ENCODE results near the gene TPX2.

TPX2 gene

DNA sequence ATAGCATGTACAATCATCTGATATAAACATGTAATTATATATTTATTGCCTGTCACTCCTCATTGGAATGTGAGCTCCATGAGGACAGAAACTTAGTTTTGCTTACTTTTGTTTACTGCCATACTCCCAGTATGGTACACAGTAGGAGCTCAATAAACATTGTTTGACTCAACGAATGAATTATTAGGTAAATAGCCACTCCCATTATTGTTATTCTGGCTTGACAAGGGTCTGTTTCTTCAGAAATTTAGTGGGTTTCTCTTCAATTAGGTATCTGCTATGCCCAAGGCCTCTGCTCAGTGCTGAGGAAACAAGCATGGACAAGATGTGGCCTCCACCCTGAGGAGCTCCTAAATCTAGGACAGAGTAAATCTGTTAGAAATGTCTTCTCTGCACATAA, 22.7 kb upstream of the TPX2 start:
- no peaks in the 10 kb centered on the region for H3K9me3 ChIP-seq (ENCODE audit: control insufficient read depth, low read length)
- H3K27ac ChIP-seq (ENCODE audit: low read depth, low read length, severe bottlenecking) = no peak overlapping the region
- no CpG with 5 or more reads among the region's 1 CpG for WGBS, 2 experiments (ENCODE audit: insufficient coverage in 2 of 2)
- H3K36me3 ChIP-seq (ENCODE audit: control insufficient read depth, insufficient read depth, low read length) = peaks cover 67% of the 10 kb centered on the region
- H3K4me3 ChIP-seq (ENCODE audit: extremely low read depth, insufficient read depth, low read length, poor library complexity, severe bottlenecking) = no peak overlapping the region
- peaks cover 81% of the 10 kb centered on the region for H3K4me1 ChIP-seq (ENCODE audit: control insufficient read depth, insufficient read depth, low read length, poor library complexity, severe bottlenecking)

DNA sequence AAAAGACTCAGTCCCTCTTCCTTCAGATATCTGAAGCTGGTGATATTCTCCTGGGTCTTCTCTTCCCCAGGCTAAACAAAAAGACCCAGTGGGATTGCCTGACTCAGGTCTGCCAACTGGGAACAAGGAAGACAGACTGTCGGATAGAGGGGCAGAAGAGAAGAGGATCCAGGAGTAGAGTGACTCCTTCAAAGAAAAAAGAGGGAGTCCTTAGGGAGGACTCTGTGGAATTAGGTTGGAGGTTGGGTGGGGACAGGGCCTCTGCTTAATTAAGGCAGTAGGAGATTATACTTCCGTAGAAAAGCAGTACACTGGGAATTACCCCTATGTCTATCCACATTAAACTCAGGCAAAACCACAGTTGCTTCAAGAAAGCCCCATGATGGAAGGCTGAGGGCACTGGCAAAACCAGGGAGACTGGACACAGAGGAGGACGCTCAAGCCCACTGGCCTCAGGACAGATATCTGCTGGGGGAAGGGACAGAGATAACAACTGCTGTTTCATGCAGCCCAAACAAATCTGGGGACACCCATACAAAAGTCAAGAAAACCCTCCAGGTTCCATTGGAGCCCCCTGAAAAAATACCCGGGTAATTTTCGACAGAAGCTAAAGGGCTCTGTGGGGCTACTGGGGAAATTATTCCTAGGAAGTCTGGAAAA, 22.1 kb upstream of the TPX2 start:
- peaks cover 80% of the 10 kb centered on the region for H3K4me1 ChIP-seq (ENCODE audit: control insufficient read depth, insufficient read depth, low read length, poor library complexity, severe bottlenecking)

DNA sequence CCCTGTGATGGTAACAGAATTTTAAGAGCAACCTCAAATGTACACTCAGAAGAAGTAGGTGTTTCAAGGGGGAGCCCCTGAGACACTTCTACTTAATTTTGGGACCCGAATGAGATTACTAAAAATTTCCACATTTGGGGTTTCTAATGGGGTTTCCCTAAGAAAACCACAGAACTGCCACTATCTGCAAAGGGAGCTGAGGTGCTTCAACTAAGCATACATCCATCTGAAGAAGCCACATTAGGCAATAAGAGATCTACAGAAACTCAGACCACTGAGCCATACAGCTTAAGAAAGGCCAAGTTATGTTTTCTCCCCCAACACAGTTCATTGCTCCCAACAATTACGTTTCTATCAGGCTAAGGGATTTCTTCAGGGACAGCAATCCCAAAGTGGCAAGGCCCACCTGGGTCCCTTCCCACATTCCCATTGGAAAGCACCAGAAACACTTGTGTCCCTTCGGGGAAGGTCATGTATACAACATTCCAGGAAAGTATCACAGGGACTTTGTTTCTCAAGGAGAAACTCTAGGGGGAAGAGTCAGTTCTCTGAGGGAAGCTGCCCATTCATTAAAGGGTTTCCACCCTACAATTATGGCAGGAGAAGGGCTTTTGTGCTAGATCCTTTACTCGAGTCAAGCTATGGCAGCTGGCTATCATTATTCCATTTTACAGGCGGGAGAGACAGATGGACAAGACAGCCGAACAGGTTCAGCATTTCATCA, 21.4 kb upstream of the TPX2 start:
- 93 to 100% methylated on average over 5 of the region's 6 CpGs for WGBS, 2 experiments (ENCODE audit: insufficient coverage in 2 of 2)
- H3K4me3 ChIP-seq (ENCODE audit: extremely low read depth, insufficient read depth, low read length, poor library complexity, severe bottlenecking) = no peak overlapping the region
- no peak overlapping the region for H3K27ac ChIP-seq (ENCODE audit: low read depth, low read length, severe bottlenecking)
- H3K9me3 ChIP-seq (ENCODE audit: control insufficient read depth, low read length) = no peaks in the 10 kb centered on the region
- peaks cover 73% of the 10 kb centered on the region for H3K4me1 ChIP-seq (ENCODE audit: control insufficient read depth, insufficient read depth, low read length, poor library complexity, severe bottlenecking)
- peaks cover 60% of the 10 kb centered on the region for H3K36me3 ChIP-seq (ENCODE audit: control insufficient read depth, insufficient read depth, low read length)

More for the DNA sequence above, 22.1 kb upstream of the TPX2 start:
- Histone ChIP-seq H3K9me3 (ENCODE audit: control insufficient read depth, low read length) (no peaks in the 10 kb centered on the region), H3K27ac (ENCODE audit: low read depth, low read length, severe bottlenecking) (peak overlapping the region; percentile 13), H3K4me3 (ENCODE audit: extremely low read depth, insufficient read depth, low read length, poor library complexity, severe bottlenecking) (no peak overlapping the region), H3K36me3 (ENCODE audit: control insufficient read depth, insufficient read depth, low read length) (peaks cover 61% of the 10 kb centered on the region)
- WGBS, 2 experiments (ENCODE audit: insufficient coverage in 2 of 2) = 85 to 92% methylated on average over 1 to 4 of the region's 5 CpGs

DNA sequence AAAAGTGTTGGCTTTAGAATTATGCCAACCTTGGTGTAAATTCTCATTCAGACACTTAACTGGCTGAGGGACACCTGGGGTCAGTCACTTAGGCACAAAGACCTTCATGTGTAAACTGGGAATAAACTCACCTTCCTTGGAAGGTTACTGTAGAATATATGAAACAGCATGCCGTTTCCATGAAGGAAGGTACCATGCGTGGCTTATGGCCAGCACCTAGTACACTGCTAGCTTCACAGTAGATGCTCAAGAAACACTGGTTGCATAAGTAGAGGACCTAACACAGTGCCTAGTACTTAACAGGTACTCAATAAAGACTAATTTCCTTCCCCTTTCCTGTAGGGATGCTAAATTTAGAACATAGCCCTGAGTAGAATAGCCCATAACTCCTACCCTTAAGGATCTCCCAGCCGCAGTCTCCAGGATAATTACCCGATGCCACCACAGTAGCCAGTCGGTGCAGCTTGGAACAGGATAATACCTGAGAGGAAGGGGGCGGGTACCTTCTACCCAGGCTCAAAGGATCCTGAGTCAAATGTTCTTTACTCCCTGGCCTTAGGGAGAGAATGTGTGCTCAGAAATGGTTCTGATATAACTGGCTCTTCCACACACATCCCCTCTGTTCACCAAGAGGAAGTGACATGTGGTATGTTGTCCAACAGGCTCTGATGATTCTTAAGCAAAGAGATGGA, 20.0 kb upstream of the TPX2 start:
- Histone ChIP-seq H3K36me3 (ENCODE audit: control insufficient read depth, insufficient read depth, low read length) (peaks cover 55% of the 10 kb centered on the region), H3K4me3 (ENCODE audit: extremely low read depth, insufficient read depth, low read length, poor library complexity, severe bottlenecking) (peak overlapping the region; percentile 59), H3K9me3 (ENCODE audit: control insufficient read depth, low read length) (no peaks in the 10 kb centered on the region), H3K27ac (ENCODE audit: low read depth, low read length, severe bottlenecking) (peak overlapping the region; percentile 72), H3K4me1 (ENCODE audit: control insufficient read depth, insufficient read depth, low read length, poor library complexity, severe bottlenecking) (peaks cover 64% of the 10 kb centered on the region)
- 93 to 100% methylated on average over 2 to 5 of the region's 6 CpGs for WGBS, 2 experiments (ENCODE audit: insufficient coverage in 2 of 2)

DNA sequence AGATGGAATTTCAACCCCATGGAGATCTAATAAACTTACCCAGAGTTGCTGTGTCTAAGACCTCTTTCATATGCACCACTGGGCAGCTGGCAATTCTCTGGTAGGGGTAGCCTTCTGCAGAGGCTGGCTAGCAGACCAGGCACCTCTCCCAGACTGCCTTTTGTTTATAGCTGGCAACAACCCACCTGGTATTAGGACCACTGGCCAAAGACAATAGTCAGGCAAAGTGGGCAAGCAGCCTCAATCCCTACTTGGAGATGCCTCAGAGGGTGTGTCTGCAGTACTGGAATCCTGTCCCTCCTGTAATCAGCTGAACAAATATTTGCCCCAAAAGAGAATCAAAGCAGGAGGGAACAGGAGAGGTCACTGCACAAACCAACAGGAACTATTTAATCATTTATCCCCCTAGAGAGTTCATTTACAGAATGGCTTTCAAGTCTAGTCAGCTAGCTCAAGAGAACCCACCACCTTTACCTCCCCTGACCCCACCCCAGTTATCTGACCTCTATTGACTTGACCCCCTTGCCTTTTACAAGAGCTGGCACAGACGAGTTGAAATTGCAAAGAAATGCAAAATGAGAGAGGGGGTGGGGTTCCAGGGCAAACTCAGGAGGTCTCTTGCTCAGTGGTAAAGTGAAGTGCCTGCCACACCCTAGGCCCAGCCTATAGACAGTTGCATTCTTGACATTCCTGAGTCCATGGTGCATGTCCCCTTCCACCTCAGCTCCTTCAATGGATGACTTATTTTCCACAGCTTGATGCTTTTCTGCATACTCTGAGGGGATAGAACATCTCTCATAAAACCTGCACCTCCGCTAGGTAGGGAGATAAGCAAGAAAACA, 19.2 kb upstream of the TPX2 start:
- WGBS, 2 experiments (ENCODE audit: insufficient coverage in 2 of 2) = 40 to 80% methylated on average over 1 of the region's 2 CpGs
- H3K4me1 ChIP-seq (ENCODE audit: control insufficient read depth, insufficient read depth, low read length, poor library complexity, severe bottlenecking) = peaks cover 56% of the 10 kb centered on the region

DNA sequence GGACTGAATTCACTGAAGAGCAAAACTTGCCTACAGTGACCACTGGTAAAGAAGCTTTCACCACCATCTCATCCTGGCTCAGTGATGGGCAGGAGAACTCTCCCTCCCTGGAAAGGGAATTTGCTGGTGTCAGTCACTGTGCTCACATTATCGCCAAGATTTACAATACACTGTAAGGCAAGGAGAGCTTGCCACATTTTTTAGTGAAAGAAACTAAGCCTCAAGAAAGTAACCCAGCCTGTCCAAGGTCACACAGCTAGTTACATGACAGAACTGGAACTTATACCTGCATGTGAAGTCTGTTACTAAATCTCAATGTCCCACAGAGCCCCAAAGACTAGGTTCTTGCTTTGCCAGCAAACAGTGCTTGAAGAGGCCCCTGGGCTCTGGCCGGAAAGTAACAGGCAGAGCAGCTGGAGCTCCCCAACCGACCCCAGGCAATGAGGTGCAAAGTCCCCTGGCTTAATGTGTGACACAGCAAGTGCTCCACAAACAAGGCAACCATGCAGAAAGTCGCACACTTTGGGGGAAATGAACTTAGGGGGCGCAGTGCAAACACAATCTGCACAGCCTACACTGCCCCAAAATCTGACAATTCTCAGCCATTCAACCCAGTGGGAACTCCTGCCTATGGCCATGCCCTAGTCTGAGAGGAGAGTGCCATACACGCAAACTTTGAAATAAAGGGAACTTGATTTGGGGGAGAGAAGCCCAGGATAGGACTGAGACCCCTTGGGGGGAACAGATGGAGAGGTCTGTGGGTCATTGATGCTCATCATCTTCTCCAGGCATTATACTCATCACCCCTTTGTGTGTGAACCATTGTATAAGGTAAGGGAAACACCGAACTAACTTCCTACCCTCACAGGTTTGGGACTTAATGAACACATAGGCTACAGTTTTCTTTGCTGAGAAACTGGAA, 18.3 kb upstream of the TPX2 start:
- no peaks in the 10 kb centered on the region for H3K9me3 ChIP-seq (ENCODE audit: control insufficient read depth, low read length)
- peaks cover 41% of the 10 kb centered on the region for H3K36me3 ChIP-seq (ENCODE audit: control insufficient read depth, insufficient read depth, low read length)
- H3K27ac ChIP-seq (ENCODE audit: low read depth, low read length, severe bottlenecking) = peak overlapping the region; percentile 62
- peak overlapping the region; percentile 59 for H3K4me3 ChIP-seq (ENCODE audit: extremely low read depth, insufficient read depth, low read length, poor library complexity, severe bottlenecking)
- 42 to 47% methylated on average over 3 to 5 of the region's 7 CpGs for WGBS, 2 experiments (ENCODE audit: insufficient coverage in 2 of 2)
- peaks cover 53% of the 10 kb centered on the region for H3K4me1 ChIP-seq (ENCODE audit: control insufficient read depth, insufficient read depth, low read length, poor library complexity, severe bottlenecking)

More for the DNA sequence above, 19.2 kb upstream of the TPX2 start:
- Histone ChIP-seq H3K9me3 (ENCODE audit: control insufficient read depth, low read length) (no peaks in the 10 kb centered on the region), H3K27ac (ENCODE audit: low read depth, low read length, severe bottlenecking) (peak overlapping the region; percentile 72), H3K4me3 (ENCODE audit: extremely low read depth, insufficient read depth, low read length, poor library complexity, severe bottlenecking) (peak overlapping the region; percentile 59), H3K36me3 (ENCODE audit: control insufficient read depth, insufficient read depth, low read length) (peaks cover 47% of the 10 kb centered on the region)

DNA sequence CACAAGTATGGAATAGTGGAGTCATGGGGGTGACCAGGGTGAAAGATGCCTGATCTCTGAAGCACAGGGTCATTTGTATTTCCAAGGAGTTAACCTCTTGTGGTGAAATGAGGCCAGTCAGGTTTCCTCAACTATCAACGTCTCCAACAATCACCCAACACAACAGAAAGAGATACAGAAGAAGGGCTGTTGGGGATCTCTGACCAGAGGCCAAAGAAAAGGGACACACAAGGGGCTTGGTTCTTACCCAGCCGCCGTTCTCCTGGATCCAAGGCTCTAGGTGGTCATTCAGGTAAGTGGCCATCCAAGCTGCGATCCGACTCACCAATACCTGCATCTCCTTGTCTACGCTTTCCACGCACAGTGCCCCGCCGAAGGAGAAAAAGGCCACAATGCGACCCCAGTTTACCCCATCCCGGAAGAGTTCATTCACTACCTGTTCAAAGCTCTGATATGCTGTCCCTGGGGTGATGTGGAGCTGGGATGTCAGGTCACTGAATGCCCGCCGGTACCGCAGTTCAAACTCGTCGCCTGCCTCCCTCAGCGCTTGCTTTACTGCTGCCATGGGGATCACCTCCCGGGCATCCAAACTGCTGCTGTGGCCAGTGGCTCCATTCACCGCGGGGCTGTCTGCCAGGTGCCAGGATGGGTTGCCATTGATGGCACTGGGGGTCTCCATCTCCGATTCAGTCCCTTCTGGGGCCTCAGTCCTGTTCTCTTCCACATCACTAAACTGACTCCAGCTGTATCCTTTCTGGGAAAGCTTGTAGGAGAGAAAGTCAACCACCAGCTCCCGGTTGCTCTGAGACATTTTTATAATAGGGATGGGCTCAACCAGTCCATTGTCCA, 17.5 kb upstream of the TPX2 start:
- Histone ChIP-seq H3K4me3 (ENCODE audit: extremely low read depth, insufficient read depth, low read length, poor library complexity, severe bottlenecking) (peak overlapping the region; percentile 59), H3K27ac (ENCODE audit: low read depth, low read length, severe bottlenecking) (no peak overlapping the region), H3K4me1 (ENCODE audit: control insufficient read depth, insufficient read depth, low read length, poor library complexity, severe bottlenecking) (peaks cover 47% of the 10 kb centered on the region), H3K36me3 (ENCODE audit: control insufficient read depth, insufficient read depth, low read length) (peaks cover 32% of the 10 kb centered on the region), H3K9me3 (ENCODE audit: control insufficient read depth, low read length) (no peaks in the 10 kb centered on the region)
- 80 to 85% methylated on average over 16 to 19 of the region's 22 CpGs for WGBS, 2 experiments (ENCODE audit: insufficient coverage in 2 of 2)

DNA sequence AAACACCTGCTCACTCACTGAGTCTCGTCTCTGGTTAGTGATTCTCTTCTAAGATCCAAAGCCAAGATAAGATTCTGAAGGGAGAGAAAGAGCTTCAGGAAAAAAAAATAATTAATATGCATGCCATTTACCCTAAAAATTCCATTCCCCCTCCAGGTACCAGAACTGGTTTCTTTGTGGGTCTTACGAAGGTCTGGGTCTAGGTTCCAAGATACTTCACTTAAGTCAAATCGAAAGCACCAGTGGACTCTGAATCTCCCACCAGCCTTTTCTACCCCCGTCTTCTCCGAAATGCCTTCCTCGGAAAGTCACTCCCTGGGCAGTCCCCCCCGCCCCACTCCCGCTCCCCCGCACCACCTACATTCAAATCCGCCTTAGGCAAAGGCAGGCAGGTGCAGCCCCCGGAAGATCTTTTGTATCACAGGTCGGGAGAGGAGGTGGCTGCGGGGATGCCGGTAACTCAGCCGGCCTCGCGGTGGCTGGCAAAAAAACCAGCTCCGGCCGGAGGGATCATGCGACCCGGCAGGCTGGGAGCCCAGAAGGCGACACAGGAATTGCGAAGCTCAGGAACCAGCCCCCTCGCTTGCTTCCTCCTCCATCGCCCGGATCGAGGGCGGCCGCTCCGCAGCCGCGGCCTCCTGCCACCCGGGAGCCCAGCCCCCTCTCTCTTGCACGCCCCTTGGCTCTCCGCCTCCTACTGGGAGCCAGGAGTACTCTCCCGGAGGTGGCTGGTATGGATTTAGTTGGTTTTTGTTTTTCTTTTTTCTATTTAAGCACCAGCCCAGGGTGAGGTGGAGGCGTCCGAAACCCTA, 16.6 kb upstream of the TPX2 start, which contains the start of gene BCL2L1:
BCL2L1 (minus strand) TSS at position 612 of the 812 bp plus-strand sequence. CDS start 650 bp downstream, outside the sequence.
- peak within 1 kb of the TSS; percentile 97 for H3K27ac ChIP-seq (ENCODE audit: low read depth, low read length, severe bottlenecking)
- no peaks in the 10 kb centered on the region for H3K9me3 ChIP-seq (ENCODE audit: control insufficient read depth, low read length)
- 4 to 5% methylated on average over 15 to 20 of the region's 38 CpGs for WGBS, 2 experiments (ENCODE audit: insufficient coverage in 2 of 2)
- peaks cover 39% of the 10 kb centered on the region for H3K4me1 ChIP-seq (ENCODE audit: control insufficient read depth, insufficient read depth, low read length, poor library complexity, severe bottlenecking)
- peak within 1 kb of the TSS; percentile 59 for H3K4me3 ChIP-seq (ENCODE audit: extremely low read depth, insufficient read depth, low read length, poor library complexity, severe bottlenecking)
- H3K36me3 ChIP-seq (ENCODE audit: control insufficient read depth, insufficient read depth, low read length) = peaks cover 24% of the 10 kb centered on the region

DNA sequence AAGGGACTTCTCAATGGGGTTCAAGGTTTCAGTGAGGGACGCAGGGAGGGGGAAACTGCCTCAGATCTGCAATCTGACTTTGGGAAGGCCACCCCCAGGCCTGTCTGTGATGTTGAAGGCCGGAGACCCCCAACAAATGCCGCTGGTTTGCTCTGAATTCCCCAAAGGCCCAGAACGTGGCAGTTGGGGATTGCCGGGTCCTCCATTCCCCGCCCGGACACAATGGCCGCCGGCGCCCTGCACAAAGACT, 16.1 kb upstream of the TPX2 start:
- WGBS, 2 experiments (ENCODE audit: insufficient coverage in 2 of 2) = 5% methylated on average over 10 of the region's 10 CpGs

More for the DNA sequence above, 16.1 kb upstream of the TPX2 start:
- peaks cover 19% of the 10 kb centered on the region for H3K36me3 ChIP-seq (ENCODE audit: control insufficient read depth, insufficient read depth, low read length)
- H3K4me3 ChIP-seq (ENCODE audit: extremely low read depth, insufficient read depth, low read length, poor library complexity, severe bottlenecking) = peak overlapping the region; percentile 59
- peaks cover 33% of the 10 kb centered on the region for H3K4me1 ChIP-seq (ENCODE audit: control insufficient read depth, insufficient read depth, low read length, poor library complexity, severe bottlenecking)
- H3K9me3 ChIP-seq (ENCODE audit: control insufficient read depth, low read length) = no peaks in the 10 kb centered on the region
- H3K27ac ChIP-seq (ENCODE audit: low read depth, low read length, severe bottlenecking) = peak overlapping the region; percentile 97
